PFSK-1 (cell line): ENCODE data around the gene PRR22.

Experiments used
- REST ChIP-seq, 2 experiments: IDR thresholded peaks; 2 replicates each; pipeline versions ENCODE4 v1.6.1 to v1.8.0; 2011 to 2012; ENCODE audit warnings: low read depth in 2 of 2, low read length in 2 of 2, control low read depth in 1 of 2, inconsistent platforms in 1 of 2, mild to moderate bottlenecking in 1 of 2, moderate library complexity in 1 of 2; ENCODE audit not compliant: insufficient read depth in 1 of 2
- SIN3A ChIP-seq: IDR thresholded peaks from 2 replicates; pipeline ENCODE4 v1.6.1; 2012; ENCODE audit warnings: mild to moderate bottlenecking, low read length, moderate library complexity, borderline replicate concordance; ENCODE audit not compliant: insufficient read depth

GRCh38 chr19:5822181-5822844, 37.8 kb upstream of the PRR22 start:
- no peak for TF ChIP-seq REST (IDR thresholded peaks at IDR 0.05; ENCODE audit: insufficient read depth in 1 of 2, low read depth in 2 of 2, low read length in 2 of 2)
- TF ChIP-seq SIN3A: no peak
